H1 (cell line): ENCODE data around the gene KLK12. TPM values are rescaled to one million over a fixed set of nuclear protein-coding genes. Genes with fewer than 3 reads are reported as not detected.

Experiments
- CTCF ChIA-PET: fragments of 300-600 bp; sonication (Branson Sonifier 250); formaldehyde crosslinking; loops from one replicate; lab custom pipeline; 2021; ENCODE audit not compliant: partially characterized antibody; lab: Charles Lee
- POLR2A ChIA-PET: fragments of 300-600 bp; sonication (Branson Sonifier 250); formaldehyde crosslinking; loops from one replicate; lab custom pipeline; 2021; ENCODE audit warnings: inconsistent platforms; ENCODE audit not compliant: partially characterized antibody; lab: Charles Lee
- DNase-seq, 2 experiments: peaks; one replicate each; pipeline versions ENCODE4 v3.0.0 to v3.0.0-alpha.2; 2010 to 2022; ENCODE audit warnings: low spot score in 2 of 2, low read depth in 1 of 2, mixed read lengths in 1 of 2
- FAIRE-seq: peaks from 2 replicates; lab custom pipeline; 2011; peaks lifted over from hg19 to GRCh38; lab: Jason Lieb, UNC
- H2AFZ ChIP-seq: 2 replicates; pipeline ENCODE4 v1.8.1; 2012; ENCODE audit warnings: low read length, inconsistent platforms
- H2AK5ac ChIP-seq: 2 replicates; pipeline ENCODE4 v1.6.1; 2013; ENCODE audit warnings: low read depth, low read length
- H2BK120ac ChIP-seq: replicated peaks from 2 replicates; pipeline ENCODE3; 2013; ENCODE audit warnings: low read depth, low read length, inconsistent platforms
- H2BK12ac ChIP-seq: 2 replicates; pipeline ENCODE4 v1.6.1; 2013; ENCODE audit warnings: low read depth, low read length
- H2BK15ac ChIP-seq: 2 replicates; pipeline ENCODE4 v1.6.1; 2013; ENCODE audit warnings: low read length
- H2BK20ac ChIP-seq: 2 replicates; pipeline ENCODE4 v1.6.1; 2013; ENCODE audit warnings: low read length
- H2BK5ac ChIP-seq: 2 replicates; pipeline ENCODE4 v1.6.1; 2013; ENCODE audit warnings: low read depth, low read length
- H3K14ac ChIP-seq: 2 replicates; pipeline ENCODE4 v1.6.1; 2013; ENCODE audit warnings: inconsistent platforms; ENCODE audit not compliant: insufficient read length
- H3K18ac ChIP-seq: 2 replicates; pipeline ENCODE4 v1.6.1; 2013; ENCODE audit warnings: low read length; ENCODE audit errors: extremely low read depth
- H3K23ac ChIP-seq: 2 replicates; pipeline ENCODE4 v1.6.1; 2013; ENCODE audit warnings: inconsistent platforms; ENCODE audit not compliant: insufficient read length
- H3K23me2 ChIP-seq: 2 replicates; pipeline ENCODE4 v1.6.1; 2013; ENCODE audit warnings: low read depth, low read length
- H3K27ac ChIP-seq: 2 replicates; pipeline ENCODE4 v1.6.1; 2011; ENCODE audit warnings: low read depth, low read length, inconsistent platforms
- H3K27me3 ChIP-seq, 4 experiments: replicated peaks in 1 of 4; 1 replicate in 1 of 4; 2 replicates in 3 of 4; pipeline versions ENCODE4 v1.6.1 to v1.8.1; 2011 to 2013; ENCODE audit warnings: low read length in 3 of 4, mild to moderate bottlenecking in 3 of 4, inconsistent platforms in 2 of 4, mixed read lengths in 2 of 4, moderate library complexity in 1 of 4; ENCODE audit not compliant: control insufficient read depth in 3 of 4, insufficient read depth in 3 of 4; ENCODE audit errors: extremely low read depth in 1 of 4
- H3K36me3 ChIP-seq, 4 experiments: 2 replicates each; pipeline versions ENCODE4 v1.6.1 to v1.8.1; 2011 to 2013; ENCODE audit warnings: mild to moderate bottlenecking in 4 of 4, low read length in 3 of 4, moderate library complexity in 2 of 4, control low read depth in 1 of 4, inconsistent platforms in 1 of 4; ENCODE audit not compliant: insufficient read depth in 4 of 4, control insufficient read depth in 2 of 4
- H3K4ac ChIP-seq: replicated peaks from 2 replicates; pipeline ENCODE3; 2013; ENCODE audit warnings: low read length, low read depth, mixed read lengths, inconsistent platforms; ENCODE audit not compliant: insufficient read length
- H3K4me1 ChIP-seq, 4 experiments: replicated peaks in 1 of 4; 1 replicate in 1 of 4; 2 replicates in 3 of 4; pipeline versions ENCODE4 v1.6.1 to v1.8.1; 2011 to 2013; ENCODE audit warnings: low read length in 3 of 4, inconsistent platforms in 2 of 4, mixed read lengths in 1 of 4; ENCODE audit not compliant: insufficient read depth in 4 of 4, control insufficient read depth in 3 of 4
- H3K4me2 ChIP-seq, 2 experiments: 2 replicates each; pipeline versions ENCODE4 v1.6.1 to v1.8.1; 2011 to 2013; ENCODE audit warnings: low read depth in 2 of 2, low read length in 2 of 2, control low read depth in 1 of 2, inconsistent platforms in 1 of 2, mild to moderate bottlenecking in 1 of 2; ENCODE audit not compliant: insufficient read depth in 1 of 2
- H3K4me3 ChIP-seq, 4 experiments: fragments of 200-600, 300-600 bp in 1 of 4; sonication (generic), shearing (Covaris generic), sonication (Bioruptor Twin) in 1 of 4; 2 replicates each; pipeline versions ENCODE4 v1.5.1 to v1.8.1; 2011 to 2016; ENCODE audit warnings: low read length in 4 of 4, low read depth in 3 of 4, control low read depth in 2 of 4, inconsistent platforms in 2 of 4, mild to moderate bottlenecking in 2 of 4, mixed read lengths in 1 of 4, moderate library complexity in 1 of 4; ENCODE audit not compliant: insufficient read depth in 2 of 4; ENCODE audit errors: extremely low read depth in 1 of 4
- H3K56ac ChIP-seq: replicated peaks from 2 replicates; pipeline ENCODE3; 2013; ENCODE audit warnings: low read depth, mild to moderate bottlenecking, mixed read lengths, low read length, inconsistent platforms; ENCODE audit not compliant: insufficient read length
- H3K79me1 ChIP-seq: 2 replicates; pipeline ENCODE4 v1.6.1; 2013; ENCODE audit warnings: low read depth, low read length, control low read depth
- H3K79me2 ChIP-seq, 2 experiments: 2 replicates each; pipeline versions ENCODE4 v1.6.1 to v1.8.1; 2012 to 2013; ENCODE audit warnings: low read length in 2 of 2, mild to moderate bottlenecking in 2 of 2, inconsistent platforms in 1 of 2; ENCODE audit not compliant: insufficient read depth in 2 of 2, control insufficient read depth in 1 of 2
- H3K9ac ChIP-seq, 4 experiments: replicated peaks in 1 of 4; 1 replicate in 1 of 4; 2 replicates in 3 of 4; pipeline versions ENCODE4 v1.6.1 to v1.8.1; 2011 to 2013; ENCODE audit warnings: low read depth in 3 of 4, low read length in 3 of 4, control low read depth in 2 of 4, mild to moderate bottlenecking in 2 of 4, moderate library complexity in 2 of 4, inconsistent platforms in 1 of 4; ENCODE audit errors: extremely low read depth in 1 of 4
- H3K9me3 ChIP-seq, 2 experiments: 2 replicates each; pipeline versions ENCODE4 v1.6.1 to v1.8.1; 2012 to 2013; ENCODE audit warnings: mild to moderate bottlenecking in 2 of 2, moderate library complexity in 2 of 2, control low read depth in 1 of 2, inconsistent platforms in 1 of 2, low read depth in 1 of 2, low read length in 1 of 2, mixed read lengths in 1 of 2; ENCODE audit not compliant: insufficient read depth in 2 of 2
- H4K20me1 ChIP-seq, 2 experiments: replicated peaks in 1 of 2; 2 replicates each; pipeline versions ENCODE3 to v1.8.1; 2011 to 2013; ENCODE audit warnings: inconsistent platforms in 2 of 2, low read length in 2 of 2, mild to moderate bottlenecking in 1 of 2; ENCODE audit not compliant: insufficient read depth in 2 of 2, control insufficient read depth in 1 of 2
- H4K5ac ChIP-seq: 2 replicates; pipeline ENCODE4 v1.6.1; 2013; ENCODE audit warnings: low read length, low read depth, mixed read lengths, inconsistent platforms; ENCODE audit not compliant: insufficient read length
- H4K8ac ChIP-seq: 2 replicates; pipeline ENCODE4 v1.8.0; 2013; ENCODE audit warnings: mild to moderate bottlenecking, moderate library complexity, low read length, inconsistent platforms; ENCODE audit not compliant: insufficient read depth; ENCODE audit errors: extremely low read depth
- H4K91ac ChIP-seq: replicated peaks from 2 replicates; pipeline ENCODE3; 2013; ENCODE audit warnings: low read length, mixed read lengths, inconsistent platforms; ENCODE audit not compliant: insufficient read length
- CREB1 ChIP-seq: IDR thresholded peaks from 2 replicates; pipeline ENCODE4 v1.6.1; 2012; ENCODE audit warnings: inconsistent platforms
- E2F6 ChIP-seq: IDR thresholded peaks from 2 replicates; pipeline ENCODE4 v1.6.1; 2012; ENCODE audit warnings: inconsistent platforms
- HDAC2 ChIP-seq, 2 experiments: fragments of 300-600 bp in 1 of 2; sonication (generic) in 1 of 2; IDR thresholded peaks; 2 replicates each; pipeline ENCODE4 v1.6.1; 2011 to 2012; ENCODE audit warnings: low read depth in 2 of 2, low read length in 2 of 2, mild to moderate bottlenecking in 2 of 2, moderate library complexity in 2 of 2, borderline replicate concordance in 1 of 2, inconsistent platforms in 1 of 2
- KDM4A ChIP-seq: IDR thresholded peaks from one replicate; pipeline ENCODE4 v1.7.1; 2012; ENCODE audit warnings: low read depth, mild to moderate bottlenecking, moderate library complexity, low read length, inconsistent platforms; ENCODE audit not compliant: severe bottlenecking
- RFX5 ChIP-seq: IDR thresholded peaks from 2 replicates; pipeline ENCODE4 v1.6.1; 2011; ENCODE audit warnings: low read depth, low read length, improper control_type of control experiment, borderline replicate concordance
- SP2 ChIP-seq: IDR thresholded peaks from 2 replicates; pipeline ENCODE4 v1.6.1; 2012; ENCODE audit warnings: mild to moderate bottlenecking, low read length, inconsistent platforms
- SP4 ChIP-seq: IDR thresholded peaks from 2 replicates; pipeline ENCODE4 v1.6.1; 2012; ENCODE audit warnings: low read length, inconsistent platforms
- TBP ChIP-seq: IDR thresholded peaks from 2 replicates; pipeline ENCODE4 v1.6.1; 2011; ENCODE audit warnings: low read depth, low read length, improper control_type of control experiment
- WGBS, 2 experiments: shearing (Covaris generic) in 1 of 2; methylation state at CpG; one replicate each; pipeline versions ENCODE4 v1.1.6 to v1.1.7; 2013 to 2015; ENCODE audit warnings: low lambda C conversion rate in 2 of 2, mixed read lengths in 2 of 2, inconsistent platforms in 1 of 2, low coverage in 1 of 2, missing lambda C conversion rate in 1 of 2; ENCODE audit not compliant: insufficient replicate concordance in 2 of 2, insufficient coverage in 1 of 2, insufficient read length in 1 of 2; ENCODE audit errors: extremely low coverage in 1 of 2, missing lambda C conversion rate in 1 of 2; 5-methylcytosine and 5-hydroxymethylcytosine counted together
- polyA plus RNA-seq, 7 experiments: library from polyadenylated mRNA; depleted of rRNA in 3 of 7; stranded (reverse) in 5 of 7; unstranded in 2 of 7; fragments of >200 nt in 5 of 7; fragments of 200-250 nt in 2 of 7; gene quantifications; 1 replicate in 5 of 7; 2 replicates in 1 of 7; 4 replicates in 1 of 7; pipeline versions ENCODE4 v1.2.1 to v1.2.3, GENCODE V29; 2011 to 2013; ENCODE audit warnings: missing spikeins in 2 of 7, mixed read lengths in 2 of 7
- total RNA-seq: library from RNA; stranded (reverse); fragmentation: NEBNext Ultra II Directional; extraction: Animal tissue kit (Norgen Biotek cat#: 25700); gene quantifications from 2 replicates; pipeline ENCODE4 v1.2.1, GENCODE V29; 2021

Gene KLK12
- total and polyA plus RNA-seq, 2 of the 8 experiments (the other 6 are each of a cell fraction or from before 2014, with no cell fraction given), result 0.24 TPM; not detected in 1

- CTCF ChIA-PET, result interaction anchor here (1.3 to 15.0 kb wide), 3 partner anchors 69 to 95 kb away, joined by 3 to 269 read pairs (median 4); no protein-coding TSS in a partner anchor
- peak overlapping the region; percentile 87; the same call in 1 of the 2 replicates for H2BK12ac ChIP-seq
- H3K23me2 ChIP-seq, result peaks cover 5% of the 10 kb centered on the region; the same call in 1 of the 2 replicates
- no peaks in the 10 kb centered on the region for H3K9me3 ChIP-seq
- H4K8ac ChIP-seq, result no peak overlapping the region
- H3K18ac ChIP-seq, result no peak overlapping the region; the same call in 1 of the 2 replicates
- no peak overlapping the region for H3K14ac ChIP-seq
- no peak overlapping the region for H3K56ac ChIP-seq
- no peaks in the 10 kb centered on the region for H4K20me1 ChIP-seq
- no peak overlapping the region for H2BK120ac ChIP-seq
- no peak for DNase-seq
- no peak overlapping the region for H4K5ac ChIP-seq
- H2BK15ac ChIP-seq, result peak overlapping the region; percentile 37; the same call in 1 of the 2 replicates
- FAIRE-seq, result no peak
- POLR2A ChIA-PET, result interaction anchor here (1.2 kb wide), 1 partner anchor 73 kb away, joined by 3 read pairs; no protein-coding TSS in a partner anchor
- H4K91ac ChIP-seq, result no peak overlapping the region
- H3K27ac ChIP-seq, result no peak overlapping the region
- no peak overlapping the region for H3K23ac ChIP-seq
- H2BK20ac ChIP-seq, result no peak overlapping the region
- TF ChIP-seq TBP (no peak), RFX5 (no peak), SP2 (no peak), SP4 (no peak), E2F6 (no peak), CREB1 (no peak), HDAC2 (IDR thresholded peaks at IDR 0.05; ENCODE audit: borderline replicate concordance in 1 of 2, low read depth in 2 of 2, low read length in 2 of 2) (no peak), KDM4A (no peak)
- H3K4ac ChIP-seq, result no peak overlapping the region
- no peaks in the 10 kb centered on the region for H3K36me3 ChIP-seq
- H2AK5ac ChIP-seq, result no peak overlapping the region; the same call in 1 of the 2 replicates
- no peak overlapping the region for H2AFZ ChIP-seq
- peaks cover 0 to 12% (median 5%) of the 10 kb centered on the region in 4 experiments; a peak in 5 of 7 replicates for H3K27me3 ChIP-seq
- no peak overlapping the region for H3K4me2 ChIP-seq
- H3K79me1 ChIP-seq, result no peaks in the 10 kb centered on the region
- WGBS, 2 experiments, result 89% methylated on average over 9 of the region's 11 CpGs; no CpG with 5 or more reads in 1 of the 2 experiments
- H3K4me1 ChIP-seq, result peaks cover 3 to 32% (median 19%) of the 10 kb centered on the region in 4 experiments
- no peak overlapping the region for H3K4me3 ChIP-seq
- H3K9ac ChIP-seq, result no peak overlapping the region
- no peaks in the 10 kb centered on the region for H3K79me2 ChIP-seq
- no peak overlapping the region for H2BK5ac ChIP-seq
Observed at GRCh38 chr19:51023946-51024345, 10.9 kb downstream of the KLK12 start.
